ENCODE data around the gene SAMD4A. TPM values are rescaled to one million over a fixed set of nuclear protein-coding genes. Genes with fewer than 3 reads are reported as not detected.

Gene SAMD4A
- polyA plus RNA-seq, 1 experiment, result 13.4 TPM

- no peaks in the 10 kb centered on the region for H3K27me3 ChIP-seq (ENCODE audit: control insufficient read depth, insufficient read depth, low read length)
- ChIA-PET POLR2A (interaction anchor here (0.7 to 1.0 kb wide), 2 partner anchors 9 to 86 kb away, joined by 3 to 5 read pairs; no protein-coding TSS in a partner anchor), CTCF (interaction anchor here (2.1 kb wide), 1 partner anchor 85 kb away, joined by 7 read pairs; the partner anchor contains the start of gene SAMD4A)
- no peak overlapping the region for H3K4me3 ChIP-seq (ENCODE audit: low read depth, low read length)
- no peak for DNase-seq (ENCODE audit: low read depth)
- no peak for TF ChIP-seq CTCF (IDR thresholded peaks at IDR 0.05; ENCODE audit: insufficient read depth, low read depth, low read length)
- H3K36me3 ChIP-seq (ENCODE audit: control insufficient read depth, insufficient read depth, low read length), result no peaks in the 10 kb centered on the region
Measured at GRCh38 chr14:54651649-54652048, 84.7 kb downstream of the SAMD4A start.

DNA sequence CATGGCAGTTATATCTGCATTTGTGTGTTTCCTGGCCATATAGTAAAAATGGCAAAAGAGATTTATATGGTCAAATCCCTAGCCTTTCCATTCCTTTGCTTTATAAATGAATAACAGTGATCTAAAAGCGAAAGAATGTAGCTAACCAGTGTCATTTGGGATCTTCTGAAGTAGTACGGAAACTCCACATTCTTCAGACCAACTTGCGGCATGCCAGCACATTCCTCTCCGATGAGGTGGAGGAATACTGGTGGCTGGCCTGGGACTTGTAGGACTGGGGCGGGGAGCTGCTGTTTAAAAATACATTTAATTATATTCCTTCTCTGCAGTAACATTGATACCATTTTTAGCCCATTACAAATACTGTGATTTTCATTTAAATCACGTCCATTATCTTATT, 85.3 kb downstream of the SAMD4A start:
- peak; percentile 99 for DNase-seq (ENCODE audit: low read depth)
- ChIA-PET POLR2A (interaction anchor here (0.7 to 1.0 kb wide), 3 partner anchors 8 to 1182 kb away, joined by 3 to 5 read pairs (median 3); no protein-coding TSS in a partner anchor), CTCF (interaction anchor here (0.6 to 2.1 kb wide), 4 partner anchors 17 to 131 kb away, joined by 3 to 7 read pairs (median 4); partner anchors contain the start of gene SAMD4A)
- Histone ChIP-seq H3K27me3 (ENCODE audit: control insufficient read depth, insufficient read depth, low read length) (no peaks in the 10 kb centered on the region), H3K36me3 (ENCODE audit: control insufficient read depth, insufficient read depth, low read length) (no peaks in the 10 kb centered on the region), H3K4me3 (ENCODE audit: low read depth, low read length) (no peak overlapping the region; the same call in 1 of the 2 replicates)
- no peak for TF ChIP-seq CTCF (IDR thresholded peaks at IDR 0.05; ENCODE audit: insufficient read depth, low read depth, low read length)

DNA sequence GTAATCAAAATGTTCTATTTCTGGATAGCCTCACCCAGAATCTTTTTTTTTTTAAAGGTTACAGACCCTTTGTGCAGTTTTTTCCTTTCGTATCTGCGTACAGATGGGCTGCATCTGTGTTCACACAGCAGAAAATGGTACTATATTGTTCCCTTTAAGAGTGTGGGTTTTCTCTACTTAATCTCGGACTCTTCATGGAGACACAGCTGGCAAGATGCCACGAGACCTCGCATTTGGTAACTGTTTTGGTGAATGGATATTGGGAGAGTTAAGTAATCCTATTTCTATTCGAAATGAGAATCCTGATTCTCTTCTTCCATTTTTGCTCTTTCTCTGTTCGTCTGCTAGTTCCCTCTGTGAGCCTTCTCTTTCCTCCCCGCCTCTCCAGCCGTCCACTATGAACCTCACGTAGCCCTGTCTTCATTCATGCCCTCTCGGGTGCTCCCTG, 85.7 kb downstream of the SAMD4A start:
- CTCF ChIA-PET, result interaction anchor here (0.6 to 2.1 kb wide), 4 partner anchors 17 to 131 kb away, joined by 3 to 7 read pairs (median 4); partner anchors contain the start of gene SAMD4A

DNA sequence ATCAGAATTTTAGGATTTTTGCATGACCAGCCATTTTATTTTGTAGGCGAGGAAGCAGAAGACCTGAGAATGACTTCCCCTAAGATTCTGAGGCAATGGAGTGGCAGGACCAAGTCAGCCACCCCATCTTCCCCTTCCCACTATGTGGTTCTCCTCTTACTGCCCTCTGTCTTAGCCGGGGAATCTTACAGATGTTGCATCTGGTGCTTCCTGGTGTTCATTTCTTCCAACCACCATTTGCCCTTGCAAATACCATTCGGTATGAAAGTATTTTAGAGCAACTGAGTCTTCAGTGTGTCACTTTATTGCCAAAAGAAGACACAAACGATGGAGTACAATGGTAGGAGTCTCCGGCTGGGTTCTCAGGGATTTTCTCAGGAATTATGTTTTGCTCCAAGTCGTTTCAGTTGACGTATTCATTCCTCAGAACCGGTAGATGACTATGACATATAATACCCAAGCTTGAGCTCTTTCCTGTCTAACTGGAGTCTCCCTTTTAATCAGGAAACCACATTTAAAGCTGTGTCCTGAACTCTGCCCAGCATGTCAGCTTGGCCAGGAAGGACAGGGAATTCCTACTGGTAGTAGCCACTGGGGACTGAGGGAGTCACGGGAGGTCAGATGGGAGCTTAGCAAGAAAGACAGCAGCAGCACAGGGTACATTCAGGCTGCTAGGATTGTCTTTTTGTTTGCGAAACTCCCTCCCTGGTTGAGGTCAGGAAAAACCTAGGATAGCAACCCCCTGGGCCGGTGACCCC, 87.0 kb downstream of the SAMD4A start:
- no peak for TF ChIP-seq CTCF (IDR thresholded peaks at IDR 0.05; ENCODE audit: insufficient read depth, low read depth, low read length)
- ChIA-PET CTCF (interaction anchor here (0.7 to 2.3 kb wide), 6 partner anchors 9 to 120 kb away, joined by 3 to 8 read pairs (median 4); partner anchors contain the start of gene SAMD4A), POLR2A (no interaction called here)
- no peak overlapping the region for H3K4me3 ChIP-seq (ENCODE audit: low read depth, low read length)
- H3K36me3 ChIP-seq (ENCODE audit: control insufficient read depth, insufficient read depth, low read length), result peaks cover 1% of the 10 kb centered on the region; the same call in 1 of the 2 replicates
- no peaks in the 10 kb centered on the region for H3K27me3 ChIP-seq (ENCODE audit: control insufficient read depth, insufficient read depth, low read length)
- no peak for DNase-seq (ENCODE audit: low read depth)

More for the DNA sequence above, 85.7 kb downstream of the SAMD4A start:
- no peak for DNase-seq (ENCODE audit: low read depth)
- no peaks in the 10 kb centered on the region for H3K27me3 ChIP-seq (ENCODE audit: control insufficient read depth, insufficient read depth, low read length)
- POLR2A ChIA-PET, result interaction anchor here (0.7 to 1.0 kb wide), 3 partner anchors 8 to 1182 kb away, joined by 3 to 5 read pairs (median 3); no protein-coding TSS in a partner anchor
- H3K4me3 ChIP-seq (ENCODE audit: low read depth, low read length), result peak overlapping the region; percentile 31
- TF ChIP-seq CTCF (IDR thresholded peaks at IDR 0.05; ENCODE audit: insufficient read depth, low read depth, low read length), result no peak
- H3K36me3 ChIP-seq (ENCODE audit: control insufficient read depth, insufficient read depth, low read length), result no peaks in the 10 kb centered on the region

GRCh38 chr14:54654605-54655004, 87.7 kb downstream of the SAMD4A start:
- POLR2A ChIA-PET, result no interaction called here
- Histone ChIP-seq H3K27me3 (ENCODE audit: control insufficient read depth, insufficient read depth, low read length) (no peaks in the 10 kb centered on the region), H3K36me3 (ENCODE audit: control insufficient read depth, insufficient read depth, low read length) (peaks cover 1% of the 10 kb centered on the region; the same call in 1 of the 2 replicates), H3K4me3 (ENCODE audit: low read depth, low read length) (no peak overlapping the region)
- CTCF ChIA-PET, result interaction anchor here (0.7 to 2.3 kb wide), 8 partner anchors 9 to 119 kb away, joined by 3 to 8 read pairs (median 4); no protein-coding TSS in a partner anchor
- DNase-seq (ENCODE audit: low read depth), result no peak
- no peak for TF ChIP-seq CTCF (IDR thresholded peaks at IDR 0.05; ENCODE audit: insufficient read depth, low read depth, low read length)

Data from BJ (cell line).